GM18498 (cell line): ENCODE results near the gene PDE6G.
"Not testable (repeated sequence)": the region's sequence is repeated elsewhere in the genome, so short reads cannot be mapped to it uniquely, and the experiment has no call there.

ENCODE experiments used
- ATAC-seq: cut with Tn5 transposase; IDR thresholded peaks from one replicate; pipeline ENCODE4 v1.9.1; 2021; ENCODE audit warnings: mild to moderate bottlenecking, moderate library complexity; ENCODE audit not compliant: unreplicated experiment

Gene PDE6G

GRCh38 chr17:81635973-81636504 lies 20.3 kb downstream of the PDE6G start:
- ATAC-seq = peak; percentile 14

- ATAC-seq = no peak
Measured at GRCh38 chr17:81635431-81635830, 20.9 kb downstream of the PDE6G start.

GRCh38 chr17:81631482-81631881 lies 24.9 kb downstream of the PDE6G start:
- ATAC-seq = no peak

GRCh38 chr17:81630274-81630673 lies 26.1 kb downstream of the PDE6G start:
- no peak for ATAC-seq

- no peak for ATAC-seq
Measured at GRCh38 chr17:81621494-81622130, 34.7 kb downstream of the PDE6G start.

- not testable (repeated sequence) for ATAC-seq
Measured at GRCh38 chr17:81618307-81618706, 38.0 kb downstream of the PDE6G start.

GRCh38 chr17:81616877-81617276 lies 39.5 kb downstream of the PDE6G start:
- no peak for ATAC-seq

- ATAC-seq = no peak
Measured at GRCh38 chr17:81615401-81615930, 40.9 kb downstream of the PDE6G start.

- ATAC-seq = no peak
Measured at GRCh38 chr17:81612172-81612970, 44.0 kb downstream of the PDE6G start.

GRCh38 chr17:81609541-81610311 lies 46.6 kb downstream of the PDE6G start:
- no peak for ATAC-seq

GRCh38 chr17:81608605-81609004 lies 47.7 kb downstream of the PDE6G start:
- no peak for ATAC-seq

GRCh38 chr17:81608082-81608481 lies 48.3 kb downstream of the PDE6G start:
- ATAC-seq = no peak

GRCh38 chr17:81607431-81607830 lies 48.9 kb downstream of the PDE6G start:
- no peak for ATAC-seq

GRCh38 chr17:81603846-81604610 lies 52.3 kb downstream of the PDE6G start:
- ATAC-seq = no peak

GRCh38 chr17:81601525-81602120 lies 54.7 kb downstream of the PDE6G start:
- ATAC-seq = peak; percentile 44
